Epithelial cell of esophagus (primary cell): Measurements from ENCODE around the gene CDH18.

ENCODE experiments used
- DNase-seq: peaks from one replicate; pipeline ENCODE4 v3.0.0; 2010; ENCODE audit warnings: low read depth
- H3K4me3 ChIP-seq: 2 replicates; pipeline ENCODE4 v1.5.1; 2011; ENCODE audit warnings: mild to moderate bottlenecking, low read length, control low read depth
- TF ChIP-seq, protein P1 (sequence below): IDR thresholded peaks from 2 replicates; pipeline ENCODE4 v1.5.1; 2011; ENCODE audit warnings: low read depth, mild to moderate bottlenecking, low read length, control low read depth, inconsistent platforms; ENCODE audit not compliant: insufficient read depth; ENCODE audit errors: missing control alignments

Gene CDH18

DNA sequence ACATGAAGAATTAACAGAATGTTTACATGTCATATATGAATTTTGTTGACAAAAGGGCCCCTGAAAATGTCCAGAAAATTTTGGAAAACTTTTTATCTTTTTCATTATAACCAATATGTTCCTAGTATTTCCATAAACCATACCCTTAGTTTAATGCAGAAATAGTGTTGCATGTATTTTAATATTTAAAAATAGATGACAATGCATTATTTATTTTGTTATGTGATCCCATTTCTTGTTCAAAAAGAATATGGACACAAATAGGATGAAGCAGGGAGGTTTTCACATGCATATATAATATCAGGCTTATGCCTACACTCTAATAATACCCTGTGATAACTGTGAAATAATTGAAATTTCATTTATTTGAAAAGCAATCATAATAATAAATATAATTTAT lies 500.5 kb downstream of the CDH18 start:
- TF ChIP-seq, protein P1, sequence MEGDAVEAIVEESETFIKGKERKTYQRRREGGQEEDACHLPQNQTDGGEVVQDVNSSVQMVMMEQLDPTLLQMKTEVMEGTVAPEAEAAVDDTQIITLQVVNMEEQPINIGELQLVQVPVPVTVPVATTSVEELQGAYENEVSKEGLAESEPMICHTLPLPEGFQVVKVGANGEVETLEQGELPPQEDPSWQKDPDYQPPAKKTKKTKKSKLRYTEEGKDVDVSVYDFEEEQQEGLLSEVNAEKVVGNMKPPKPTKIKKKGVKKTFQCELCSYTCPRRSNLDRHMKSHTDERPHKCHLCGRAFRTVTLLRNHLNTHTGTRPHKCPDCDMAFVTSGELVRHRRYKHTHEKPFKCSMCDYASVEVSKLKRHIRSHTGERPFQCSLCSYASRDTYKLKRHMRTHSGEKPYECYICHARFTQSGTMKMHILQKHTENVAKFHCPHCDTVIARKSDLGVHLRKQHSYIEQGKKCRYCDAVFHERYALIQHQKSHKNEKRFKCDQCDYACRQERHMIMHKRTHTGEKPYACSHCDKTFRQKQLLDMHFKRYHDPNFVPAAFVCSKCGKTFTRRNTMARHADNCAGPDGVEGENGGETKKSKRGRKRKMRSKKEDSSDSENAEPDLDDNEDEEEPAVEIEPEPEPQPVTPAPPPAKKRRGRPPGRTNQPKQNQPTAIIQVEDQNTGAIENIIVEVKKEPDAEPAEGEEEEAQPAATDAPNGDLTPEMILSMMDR, result no peak
- no peak overlapping the region for H3K4me3 ChIP-seq

DNA sequence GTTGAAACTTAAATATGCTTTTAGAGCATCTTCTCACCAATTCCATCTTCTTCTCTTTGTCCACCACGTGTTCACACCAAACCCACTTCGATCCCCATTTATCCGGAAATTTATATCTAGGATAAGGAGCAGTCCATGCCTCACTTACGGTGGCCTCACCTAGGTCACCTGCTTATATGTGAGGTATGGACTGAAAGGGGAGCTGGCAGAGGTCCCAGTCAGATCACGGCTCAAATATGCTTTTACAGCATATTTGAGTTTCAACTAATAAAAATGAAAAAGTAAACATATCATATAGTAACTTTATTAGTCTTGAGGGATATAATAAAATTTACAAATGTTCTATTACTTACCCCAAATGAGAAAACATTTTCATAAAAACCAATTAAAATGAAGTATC lies 508.4 kb downstream of the CDH18 start:
- no peak for DNase-seq
- TF ChIP-seq, protein P1, result no peak
- no peak overlapping the region for H3K4me3 ChIP-seq

More for the DNA sequence above, 500.5 kb downstream of the CDH18 start:
- no peak for DNase-seq

DNA sequence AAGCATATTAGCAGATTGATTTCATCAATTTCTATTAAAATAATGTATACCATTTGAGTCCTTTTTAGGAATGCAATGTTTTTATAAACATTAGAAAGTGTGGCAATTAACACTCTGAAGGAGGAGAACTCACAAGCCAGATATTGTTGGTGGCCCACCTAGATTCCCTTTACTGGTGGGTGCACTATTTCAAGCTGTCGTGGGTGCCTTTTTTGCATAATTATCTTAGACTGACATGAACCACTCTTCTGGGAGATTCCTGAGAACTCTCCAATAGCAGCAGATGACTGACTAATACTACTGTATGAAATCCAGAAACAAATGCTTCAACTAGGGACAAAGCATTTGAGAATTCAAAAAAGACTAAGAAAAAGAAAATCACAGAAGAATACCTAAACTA lies 526.0 kb downstream of the CDH18 start:
- no peak overlapping the region for H3K4me3 ChIP-seq
- no peak for DNase-seq
- TF ChIP-seq, protein P1, result no peak

DNA sequence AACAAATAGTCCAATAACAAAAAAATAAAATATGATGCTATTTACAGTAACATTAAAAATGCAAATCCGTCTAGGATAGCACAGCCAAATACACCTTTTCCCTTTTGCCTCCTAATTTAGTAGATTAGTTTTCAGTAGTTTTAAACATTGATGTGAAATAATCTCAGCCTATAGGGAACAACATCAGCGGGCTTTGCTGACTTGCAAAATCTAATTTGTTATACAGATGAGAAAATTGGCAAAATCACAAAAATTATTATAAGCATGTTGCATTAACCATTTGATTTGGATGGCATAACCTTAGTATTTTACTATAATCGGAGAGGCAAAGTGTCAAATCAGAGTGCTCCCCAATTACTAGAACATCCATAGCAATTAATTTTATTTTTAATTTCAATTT lies 563.5 kb downstream of the CDH18 start:
- TF ChIP-seq, protein P1, result no peak
- no peak overlapping the region for H3K4me3 ChIP-seq
- no peak for DNase-seq
